Cardiac ventricle fibroblast (primary cell): Measurements from ENCODE around the gene CLEC19A. TPM values are rescaled to one million over a fixed set of nuclear protein-coding genes. Genes with fewer than 3 reads are reported as not detected.

Experiments
- total RNA-seq: library from RNA; depleted of rRNA; stranded (reverse); fragments of >200 nt; gene quantifications from 2 replicates; pipeline ENCODE4 v1.2.3, GENCODE V29; 2015

CLEC19A gene
- total RNA-seq, result not detected in 2 replicates

GRCh38 chr16:19285431-19285830, at the start of gene CLEC19A:
CLEC19A (plus strand) TSS chr16:19285731; CDS start chr16:19285852, 121 bp downstream.

Other genes with a start within 250 kb of the CLEC19A start
- 9.1 and 16.4 TPM in 2 replicates for gene COQ7, start 218.1 kb upstream of the CLEC19A start, total RNA-seq
- 63.8 and 66.1 TPM in 2 replicates for gene ITPRIPL2, start 171.8 kb upstream of the CLEC19A start, total RNA-seq
- 0.12 and 0.59 TPM in 2 replicates for gene SYT17, start 117.5 kb upstream of the CLEC19A start, total RNA-seq
- gene TMC5, start 132.2 kb downstream of the CLEC19A start, total RNA-seq, result not detected in 2 replicates
- gene GDE1, start 236.4 kb downstream of the CLEC19A start, total RNA-seq, result 47.1 and 48.4 TPM in 2 replicates
- gene CCP110, start 238.2 kb downstream of the CLEC19A start, total RNA-seq, result 6.5 and 6.7 TPM in 2 replicates